Left hindlimb (tissue), 1 donor: ENCODE results near the gene TRAFD1.

Source experiments
- DNase-seq: peaks from one replicate; pipeline ENCODE4 v3.0.0-alpha.2; 2018

The TRAFD1 gene

GRCh38 chr12:112179916-112180315, 54.6 kb downstream of the TRAFD1 start:
- no peak for DNase-seq

- no peak for DNase-seq
Observed at GRCh38 chr12:112180422-112180821, 55.1 kb downstream of the TRAFD1 start.

GRCh38 chr12:112182499-112182898, 57.1 kb downstream of the TRAFD1 start:
- no peak for DNase-seq

- DNase-seq = no peak
Observed at GRCh38 chr12:112183141-112184021, 58.0 kb downstream of the TRAFD1 start.

GRCh38 chr12:112184056-112184887, 58.9 kb downstream of the TRAFD1 start:
- no peak for DNase-seq

- no peak for DNase-seq
Observed at GRCh38 chr12:112185093-112185923, 59.9 kb downstream of the TRAFD1 start.

GRCh38 chr12:112188130-112188830, 62.9 kb downstream of the TRAFD1 start:
- no peak for DNase-seq

- no peak for DNase-seq
Observed at GRCh38 chr12:112190231-112191025, 65.1 kb downstream of the TRAFD1 start.

- DNase-seq = no peak
Observed at GRCh38 chr12:112191201-112191600, 65.8 kb downstream of the TRAFD1 start.

- no peak for DNase-seq
Observed at GRCh38 chr12:112191840-112192321, 66.5 kb downstream of the TRAFD1 start.

GRCh38 chr12:112192475-112192874, 67.1 kb downstream of the TRAFD1 start:
- DNase-seq = no peak

- no peak for DNase-seq
Observed at GRCh38 chr12:112194601-112195247, 69.4 kb downstream of the TRAFD1 start.

- no peak for DNase-seq
Observed at GRCh38 chr12:112196196-112196875, 71.0 kb downstream of the TRAFD1 start.

GRCh38 chr12:112198120-112198733, 72.9 kb downstream of the TRAFD1 start:
- DNase-seq = no peak

- no peak for DNase-seq
Observed at GRCh38 chr12:112199136-112199535, 73.8 kb downstream of the TRAFD1 start.
